Fibroblast of lung (primary cell): ENCODE measurements around the gene ZER1.

Experiments used
- EZH2 ChIP-seq: IDR thresholded peaks from 2 replicates; pipeline ENCODE4 v1.5.1; 2012; ENCODE audit warnings: low read length, control low read depth, mild to moderate bottlenecking; ENCODE audit errors: missing control alignments
- TF ChIP-seq, protein P1 (sequence below), 2 donors: IDR thresholded peaks in 1 of 2; conservative IDR thresholded peaks in 1 of 2; 1 replicate in 1 of 2; 2 replicates in 1 of 2; pipeline ENCODE4 v1.5.1; 2011 to 2012; ENCODE audit warnings: low read length in 2 of 2, control low read depth in 1 of 2, inconsistent platforms in 1 of 2, low read depth in 1 of 2, mild to moderate bottlenecking in 1 of 2

DNA sequence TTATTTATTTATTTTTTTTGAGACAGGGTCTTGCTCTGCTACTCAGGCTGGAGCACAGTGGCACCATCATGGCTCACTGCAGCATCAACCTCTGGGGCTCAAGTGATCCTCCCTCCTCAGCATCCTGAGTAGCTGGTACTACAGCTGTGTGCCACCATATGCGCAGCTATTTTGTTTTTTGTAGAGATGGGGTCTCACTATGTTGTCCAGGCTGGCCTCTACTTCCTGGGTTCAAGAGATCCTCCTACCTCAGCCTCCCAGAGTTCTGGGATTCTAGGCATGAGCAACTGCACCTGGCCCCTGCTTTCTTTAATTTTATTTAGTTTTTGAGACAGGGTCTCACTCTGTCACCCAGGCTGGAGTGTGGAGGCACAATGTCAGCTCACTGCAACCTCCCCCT, 28.3 kb downstream of the ZER1 start:
- TF ChIP-seq, protein P1, sequence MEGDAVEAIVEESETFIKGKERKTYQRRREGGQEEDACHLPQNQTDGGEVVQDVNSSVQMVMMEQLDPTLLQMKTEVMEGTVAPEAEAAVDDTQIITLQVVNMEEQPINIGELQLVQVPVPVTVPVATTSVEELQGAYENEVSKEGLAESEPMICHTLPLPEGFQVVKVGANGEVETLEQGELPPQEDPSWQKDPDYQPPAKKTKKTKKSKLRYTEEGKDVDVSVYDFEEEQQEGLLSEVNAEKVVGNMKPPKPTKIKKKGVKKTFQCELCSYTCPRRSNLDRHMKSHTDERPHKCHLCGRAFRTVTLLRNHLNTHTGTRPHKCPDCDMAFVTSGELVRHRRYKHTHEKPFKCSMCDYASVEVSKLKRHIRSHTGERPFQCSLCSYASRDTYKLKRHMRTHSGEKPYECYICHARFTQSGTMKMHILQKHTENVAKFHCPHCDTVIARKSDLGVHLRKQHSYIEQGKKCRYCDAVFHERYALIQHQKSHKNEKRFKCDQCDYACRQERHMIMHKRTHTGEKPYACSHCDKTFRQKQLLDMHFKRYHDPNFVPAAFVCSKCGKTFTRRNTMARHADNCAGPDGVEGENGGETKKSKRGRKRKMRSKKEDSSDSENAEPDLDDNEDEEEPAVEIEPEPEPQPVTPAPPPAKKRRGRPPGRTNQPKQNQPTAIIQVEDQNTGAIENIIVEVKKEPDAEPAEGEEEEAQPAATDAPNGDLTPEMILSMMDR (conservative IDR thresholded peaks at IDR 0.05 in 1 of 2, IDR thresholded peaks at IDR 0.05 in 1 of 2; ENCODE audit: low read depth in 1 of 2, low read length in 2 of 2), result no peak
- TF ChIP-seq EZH2, result no peak
